HepG2 (cell line): ENCODE results near the gene TSGA10IP. TPM values are rescaled to one million over a fixed set of nuclear protein-coding genes. Genes with fewer than 3 reads are reported as not detected.

Source experiments
- BCL6 ChIP-seq: IDR thresholded peaks from 2 replicates; pipeline ENCODE4 v1.6.1; 2016; ENCODE audit warnings: missing genetic modification reagents, missing compliant biosample characterization
- IRX3 ChIP-seq: sonication (generic); formaldehyde crosslinking; IDR thresholded peaks from 2 replicates; pipeline ENCODE4 v1.8.1; 2023; ENCODE audit warnings: mild to moderate bottlenecking, low read depth, missing genetic modification reagents, borderline replicate concordance
- MTA3 ChIP-seq: sonication (generic); formaldehyde crosslinking; IDR thresholded peaks from 2 replicates; pipeline ENCODE4 v1.4.0; 2020; ENCODE audit warnings: missing genetic modification reagents
- SALL1 ChIP-seq: sonication (generic); formaldehyde crosslinking; IDR thresholded peaks from 2 replicates; pipeline ENCODE4 v1.8.0; 2022; ENCODE audit warnings: mild to moderate bottlenecking, missing genetic modification reagents
- TBX2 ChIP-seq: sonication (generic); formaldehyde crosslinking; IDR thresholded peaks from 2 replicates; pipeline ENCODE4 v1.5.0; 2020; ENCODE audit warnings: missing genetic modification reagents, mild to moderate bottlenecking, borderline replicate concordance
- USF2 ChIP-seq, 2 experiments: sonication (generic) in 1 of 2; formaldehyde crosslinking in 1 of 2; IDR thresholded peaks; 2 replicates each; pipeline versions ENCODE4 v1.5.1 to v1.6.1; 2011 to 2020; ENCODE audit warnings: borderline replicate concordance in 1 of 2, low read depth in 1 of 2, low read length in 1 of 2, mild to moderate bottlenecking in 1 of 2, missing genetic modification reagents in 1 of 2, moderate library complexity in 1 of 2
- ZBTB34 ChIP-seq: sonication (generic); formaldehyde crosslinking; IDR thresholded peaks from 2 replicates; pipeline ENCODE4 v1.8.0; 2022; ENCODE audit warnings: mild to moderate bottlenecking, missing genetic modification reagents
- ZBTB40 ChIP-seq, 2 experiments: fragments of 450-650 bp in 1 of 2; sonication (generic) in 1 of 2; formaldehyde crosslinking in 1 of 2; IDR thresholded peaks; 2 replicates each; pipeline versions ENCODE4 v1.6.1 to v1.8.0; 2016 to 2022; ENCODE audit warnings: antibody characterized with exemption in 1 of 2, mild to moderate bottlenecking in 1 of 2, missing genetic modification reagents in 1 of 2
- polyA plus RNA-seq, 8 experiments: library from polyadenylated mRNA; depleted of rRNA in 3 of 8; stranded (reverse) in 7 of 8; unstranded in 1 of 8; fragments of >200 nt; fragmentation: Illumina TruSeq in 4 of 8; extraction: Trizol in 4 of 8; gene quantifications; 2 replicates each; pipeline versions ENCODE4 v1.2.1 to v1.2.3, GENCODE V29; 2011 to 2016; ENCODE audit warnings: low read depth in 4 of 8, missing spikeins in 1 of 8, mixed read lengths in 1 of 8; ENCODE audit not compliant: insufficient read depth in 1 of 8
- total RNA-seq, 5 experiments: library from RNA; depleted of rRNA; stranded (reverse); fragments of >200 nt; fragmentation: Illumina TruSeq; extraction: Trizol; gene quantifications; 2 replicates each; pipeline ENCODE4 v1.2.3, GENCODE V29; 2016; ENCODE audit warnings: low read depth in 1 of 5
- TF ChIP-seq, protein P1 (sequence below): sonication (generic); formaldehyde crosslinking; IDR thresholded peaks from 2 replicates; pipeline ENCODE4 v1.8.0; 2022; ENCODE audit warnings: low read depth, missing genetic modification reagents

TSGA10IP gene
- total and polyA plus RNA-seq, 2 of the 13 experiments (the other 11 are each of a cell fraction or from before 2014, with no cell fraction given): not detected

DNA sequence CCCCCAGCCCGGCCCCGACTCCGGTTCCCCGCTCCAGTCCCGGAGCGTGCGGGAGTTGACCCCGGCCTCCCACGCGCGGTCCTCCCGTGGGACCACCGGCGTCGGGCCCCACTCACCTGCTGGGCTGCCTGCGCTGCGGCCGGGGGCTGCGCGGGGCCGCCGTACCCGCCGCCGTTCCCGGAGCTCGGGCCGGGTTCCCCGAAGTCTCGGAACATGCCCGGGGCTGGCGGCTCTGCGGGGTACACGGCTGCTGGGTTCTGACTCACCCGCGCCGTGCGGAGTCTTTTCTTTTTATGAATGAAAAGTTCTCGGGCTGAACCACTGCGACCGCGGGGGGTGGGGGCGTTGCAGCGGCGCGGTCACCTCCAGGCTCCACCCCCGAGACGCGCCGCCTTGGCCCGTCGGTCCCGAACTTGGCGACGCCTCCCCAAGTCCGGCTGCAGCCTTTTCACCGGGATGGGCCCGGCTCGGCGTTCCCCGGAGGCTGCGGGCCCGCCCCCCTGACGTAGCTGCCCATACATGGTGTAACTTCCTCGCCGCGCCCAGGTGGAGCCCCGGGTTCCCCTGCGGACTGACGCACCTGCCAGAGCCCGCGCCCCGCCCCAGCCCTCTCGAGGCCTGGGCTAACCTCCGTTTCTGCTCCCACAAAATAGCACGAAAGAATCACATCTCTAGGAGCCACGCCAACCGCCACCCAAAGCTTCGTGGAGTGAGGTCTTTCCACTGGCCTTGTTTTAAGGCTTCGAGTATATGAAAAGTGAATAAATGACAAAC is 45.0 kb upstream of the TSGA10IP start, which contains the start of gene FOSL1 (continued):
- TF ChIP-seq USF2 (IDR thresholded peaks at IDR 0.05; ENCODE audit: low read depth, low read length) (no peak), USF2 (CRISPR knock-in tag; IDR thresholded peaks at IDR 0.05; ENCODE audit: borderline replicate concordance) (peak; percentile 96; the same call in 1 of the 2 replicates), ZBTB34 (CRISPR knock-in tag) (0 out of 2 replicates have a peak, but pooled peaks have one; percentile 35), BCL6 (CRISPR knock-in tag) (peak; percentile 55; the same call in 1 of the 2 replicates), TBX2 (CRISPR knock-in tag) (peak; percentile 60; the same call in 1 of the 2 replicates), IRX3 (no peak), SALL1 (CRISPR knock-in tag) (peak; percentile 47; the same call in 1 of the 2 replicates), ZBTB40 (IDR thresholded peaks at IDR 0.05) (no peak), ZBTB40 (CRISPR knock-in tag; IDR thresholded peaks at IDR 0.05) (0 out of 2 replicates have a peak, but pooled peaks have one; percentile 44), MTA3 (CRISPR knock-in tag) (no peak)
- TF ChIP-seq, protein P1, sequence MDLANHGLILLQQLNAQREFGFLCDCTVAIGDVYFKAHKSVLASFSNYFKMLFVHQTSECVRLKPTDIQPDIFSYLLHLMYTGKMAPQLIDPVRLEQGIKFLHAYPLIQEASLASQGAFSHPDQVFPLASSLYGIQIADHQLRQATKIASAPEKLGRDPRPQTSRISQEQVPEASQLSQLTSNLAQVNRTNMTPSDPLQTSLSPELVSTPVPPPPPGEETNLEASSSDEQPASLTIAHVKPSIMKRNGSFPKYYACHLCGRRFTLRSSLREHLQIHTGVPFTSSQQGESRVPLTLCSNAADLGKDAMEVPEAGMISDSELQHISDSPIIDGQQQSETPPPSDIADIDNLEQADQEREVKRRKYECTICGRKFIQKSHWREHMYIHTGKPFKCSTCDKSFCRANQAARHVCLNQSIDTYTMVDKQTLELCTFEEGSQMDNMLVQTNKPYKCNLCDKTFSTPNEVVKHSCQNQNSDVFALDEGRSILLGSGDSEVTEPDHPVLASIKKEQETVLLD: no peak; the same call in 1 of the 2 replicates
